ENCODE results near the gene NAA60. TPM values are rescaled to one million over a fixed set of nuclear protein-coding genes. Genes with fewer than 3 reads are reported as not detected.

The NAA60 gene
- total and polyA plus RNA-seq, 2 of the 13 experiments (the other 11 are each of a cell fraction or from before 2014, with no cell fraction given) = 14.7 to 32.0 TPM

DNA sequence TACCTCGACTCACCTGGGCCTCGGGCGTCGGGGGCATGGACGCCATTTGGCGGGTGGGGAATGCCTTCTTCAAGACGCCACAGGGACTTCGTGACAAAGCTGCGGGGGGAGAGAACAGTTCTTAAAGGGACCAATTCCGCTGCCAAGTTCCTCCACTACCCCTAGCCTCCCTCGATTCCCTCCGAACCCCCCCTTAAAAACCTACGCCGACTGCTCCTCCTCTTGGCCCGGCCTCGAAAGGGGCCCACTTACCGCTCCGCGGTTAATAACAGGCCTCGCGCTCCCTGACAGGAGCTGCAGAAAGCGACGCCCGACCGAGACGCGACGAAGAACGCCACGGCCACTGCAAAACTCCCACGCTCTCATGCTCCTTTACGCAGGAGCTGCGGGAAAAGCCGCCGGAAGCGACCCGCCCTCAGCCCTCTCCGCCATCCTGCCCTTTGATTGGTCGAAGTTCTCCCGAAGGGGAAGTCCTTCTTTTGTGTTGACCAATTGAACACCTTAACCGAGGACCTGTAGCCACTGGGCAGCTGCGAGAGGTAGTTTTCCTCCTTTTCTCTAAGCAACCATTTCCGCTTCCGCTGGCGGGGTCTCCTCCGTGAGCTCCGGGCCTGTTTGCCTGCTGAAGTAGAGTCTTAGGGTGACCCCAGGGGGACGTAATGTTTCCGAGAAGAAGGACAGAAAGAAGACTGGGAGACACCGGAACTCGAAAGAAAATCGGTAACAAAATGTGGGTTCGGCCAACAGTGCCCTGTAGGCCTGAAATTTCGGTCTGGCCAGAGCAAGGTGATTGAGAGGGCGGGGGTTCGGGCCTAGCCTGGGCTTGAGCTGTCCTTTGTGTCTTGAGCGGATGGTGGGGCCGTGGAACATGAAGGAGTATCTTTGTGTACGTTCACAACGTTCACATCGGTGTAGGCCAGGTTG is at the start of gene NAA60, which contains the start of gene ZNF597 (continued):
- TF ChIP-seq HNRNPK (IDR thresholded peaks at IDR 0.05; ENCODE audit: low read depth, low read length, poor library complexity, severe bottlenecking) = no peak
- TF ChIP-seq, protein P1, sequence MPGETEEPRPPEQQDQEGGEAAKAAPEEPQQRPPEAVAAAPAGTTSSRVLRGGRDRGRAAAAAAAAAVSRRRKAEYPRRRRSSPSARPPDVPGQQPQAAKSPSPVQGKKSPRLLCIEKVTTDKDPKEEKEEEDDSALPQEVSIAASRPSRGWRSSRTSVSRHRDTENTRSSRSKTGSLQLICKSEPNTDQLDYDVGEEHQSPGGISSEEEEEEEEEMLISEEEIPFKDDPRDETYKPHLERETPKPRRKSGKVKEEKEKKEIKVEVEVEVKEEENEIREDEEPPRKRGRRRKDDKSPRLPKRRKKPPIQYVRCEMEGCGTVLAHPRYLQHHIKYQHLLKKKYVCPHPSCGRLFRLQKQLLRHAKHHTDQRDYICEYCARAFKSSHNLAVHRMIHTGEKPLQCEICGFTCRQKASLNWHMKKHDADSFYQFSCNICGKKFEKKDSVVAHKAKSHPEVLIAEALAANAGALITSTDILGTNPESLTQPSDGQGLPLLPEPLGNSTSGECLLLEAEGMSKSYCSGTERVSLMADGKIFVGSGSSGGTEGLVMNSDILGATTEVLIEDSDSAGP (CRISPR knock-in tag; IDR thresholded peaks at IDR 0.05; ENCODE audit: borderline replicate concordance) = peak; percentile 57; the same call in 1 of the 2 replicates
- TF ChIP-seq NCOA2 (CRISPR knock-in tag; IDR thresholded peaks at IDR 0.05) = no peak
- 0 out of 2 replicates have a peak, but pooled peaks have one; percentile 9 for TF ChIP-seq ETV5 (CRISPR knock-in tag; IDR thresholded peaks at IDR 0.05; ENCODE audit: borderline replicate concordance)
- no peak for TF ChIP-seq RFX5 (IDR thresholded peaks at IDR 0.05; ENCODE audit: low read depth, low read length)
- TF ChIP-seq ZNF780A (CRISPR knock-in tag; IDR thresholded peaks at IDR 0.05) = no peak
- TF ChIP-seq EHMT2 (IDR thresholded peaks at IDR 0.05; ENCODE audit: borderline replicate concordance, low read depth, low read length) = no peak
- no peak for TF ChIP-seq RARG (CRISPR knock-in tag; IDR thresholded peaks at IDR 0.05; ENCODE audit: low read depth)
- TF ChIP-seq PHF21A (CRISPR knock-in tag; IDR thresholded peaks at IDR 0.05) = no peak
- TF ChIP-seq ZNF484 (CRISPR knock-in tag; IDR thresholded peaks at IDR 0.05; ENCODE audit: borderline replicate concordance, low read depth) = no peak
- no peak for TF ChIP-seq MIER3 (CRISPR knock-in tag; IDR thresholded peaks at IDR 0.05; ENCODE audit: borderline replicate concordance)
- TF ChIP-seq, protein P2, sequence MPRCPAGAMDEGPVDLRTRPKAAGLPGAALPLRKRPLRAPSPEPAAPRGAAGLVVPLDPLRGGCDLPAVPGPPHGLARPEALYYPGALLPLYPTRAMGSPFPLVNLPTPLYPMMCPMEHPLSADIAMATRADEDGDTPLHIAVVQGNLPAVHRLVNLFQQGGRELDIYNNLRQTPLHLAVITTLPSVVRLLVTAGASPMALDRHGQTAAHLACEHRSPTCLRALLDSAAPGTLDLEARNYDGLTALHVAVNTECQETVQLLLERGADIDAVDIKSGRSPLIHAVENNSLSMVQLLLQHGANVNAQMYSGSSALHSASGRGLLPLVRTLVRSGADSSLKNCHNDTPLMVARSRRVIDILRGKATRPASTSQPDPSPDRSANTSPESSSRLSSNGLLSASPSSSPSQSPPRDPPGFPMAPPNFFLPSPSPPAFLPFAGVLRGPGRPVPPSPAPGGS (CRISPR knock-in tag; IDR thresholded peaks at IDR 0.05) = no peak
- peak; percentile 81 for TF ChIP-seq KDM5A (IDR thresholded peaks at IDR 0.05; ENCODE audit: borderline replicate concordance, low read length)
- TF ChIP-seq MED1 (CRISPR knock-in tag; IDR thresholded peaks at IDR 0.05) = 0 out of 2 replicates have a peak, but pooled peaks have one; percentile 13
- no peak for TF ChIP-seq ZNF367 (CRISPR knock-in tag; IDR thresholded peaks at IDR 0.05; ENCODE audit: borderline replicate concordance)
- TF ChIP-seq ZNF263 (CRISPR knock-in tag; IDR thresholded peaks at IDR 0.05) = no peak; the same call in 1 of the 2 replicates
- TF ChIP-seq SMARCE1 (IDR thresholded peaks at IDR 0.05; ENCODE audit: borderline replicate concordance) = no peak
- 0 out of 2 replicates have a peak, but pooled peaks have one; percentile 34 for TF ChIP-seq ZNF430 (CRISPR knock-in tag; IDR thresholded peaks at IDR 0.05)
- no peak for TF ChIP-seq HMG20B (CRISPR knock-in tag; conservative IDR thresholded peaks at IDR 0.05)
- TF ChIP-seq ZMYM4 (CRISPR knock-in tag; IDR thresholded peaks at IDR 0.05) = 0 out of 2 replicates have a peak, but pooled peaks have one; percentile 26
- no peak for TF ChIP-seq TOE1 (CRISPR knock-in tag; IDR thresholded peaks at IDR 0.05)
- TF ChIP-seq, protein P3, sequence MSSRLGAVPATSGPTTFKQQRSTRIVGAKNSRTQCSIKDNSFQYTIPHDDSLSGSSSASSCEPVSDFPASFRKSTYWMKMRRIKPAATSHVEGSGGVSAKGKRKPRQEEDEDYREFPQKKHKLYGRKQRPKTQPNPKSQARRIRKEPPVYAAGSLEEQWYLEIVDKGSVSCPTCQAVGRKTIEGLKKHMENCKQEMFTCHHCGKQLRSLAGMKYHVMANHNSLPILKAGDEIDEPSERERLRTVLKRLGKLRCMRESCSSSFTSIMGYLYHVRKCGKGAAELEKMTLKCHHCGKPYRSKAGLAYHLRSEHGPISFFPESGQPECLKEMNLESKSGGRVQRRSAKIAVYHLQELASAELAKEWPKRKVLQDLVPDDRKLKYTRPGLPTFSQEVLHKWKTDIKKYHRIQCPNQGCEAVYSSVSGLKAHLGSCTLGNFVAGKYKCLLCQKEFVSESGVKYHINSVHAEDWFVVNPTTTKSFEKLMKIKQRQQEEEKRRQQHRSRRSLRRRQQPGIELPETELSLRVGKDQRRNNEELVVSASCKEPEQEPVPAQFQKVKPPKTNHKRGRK (CRISPR knock-in tag; IDR thresholded peaks at IDR 0.05) = no peak
- TF ChIP-seq, protein P4, sequence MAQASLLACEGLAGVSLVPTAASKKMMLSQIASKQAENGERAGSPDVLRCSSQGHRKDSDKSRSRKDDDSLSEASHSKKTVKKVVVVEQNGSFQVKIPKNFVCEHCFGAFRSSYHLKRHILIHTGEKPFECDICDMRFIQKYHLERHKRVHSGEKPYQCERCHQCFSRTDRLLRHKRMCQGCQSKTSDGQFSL (CRISPR knock-in tag; IDR thresholded peaks at IDR 0.05) = no peak
- TF ChIP-seq ARNTL (CRISPR knock-in tag; IDR thresholded peaks at IDR 0.05) = no peak
- no peak for TF ChIP-seq RCOR2 (CRISPR knock-in tag; IDR thresholded peaks at IDR 0.05)
- TF ChIP-seq ZNF224 (CRISPR knock-in tag; IDR thresholded peaks at IDR 0.05) = no peak
